Thyroid gland (tissue), 4 donors: ENCODE results near the gene TRIP4.

Experiments
- CTCF ChIP-seq, 6 experiments: fragments of 200-600 bp in 3 of 6; fragments of 450-650 bp in 3 of 6; sonication (generic) in 3 of 6; IDR thresholded peaks; one replicate each; pipeline ENCODE4 v1.5.1; 2016 to 2019; ENCODE audit warnings: antibody characterized with exemption in 6 of 6, mild to moderate bottlenecking in 2 of 6, inconsistent platforms in 1 of 6, moderate library complexity in 1 of 6
- POLR2A ChIP-seq, 2 donors: fragments of 450-650 bp; IDR thresholded peaks; one replicate each; pipeline ENCODE4 v1.6.1; 2017; ENCODE audit warnings: antibody characterized with exemption in 2 of 2, mild to moderate bottlenecking in 2 of 2, moderate library complexity in 1 of 2

DNA sequence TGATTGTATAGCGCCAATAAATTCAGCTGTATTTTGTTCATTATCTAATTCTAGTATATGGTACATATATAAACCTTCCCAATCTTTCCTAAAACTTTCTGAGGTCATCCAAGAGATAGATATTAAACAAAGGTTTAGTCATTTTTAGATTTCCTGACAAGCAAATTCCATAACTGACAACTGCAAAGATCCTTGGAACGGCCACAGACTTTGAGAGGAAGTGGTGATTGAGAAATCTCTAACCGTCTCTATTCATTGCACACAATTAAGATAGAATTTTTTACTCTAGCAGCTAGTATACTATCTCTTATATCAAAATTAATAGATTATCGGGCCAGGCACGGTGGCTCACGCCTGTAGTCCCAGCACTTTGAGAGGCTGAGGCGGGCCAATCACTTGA lies 36.4 kb upstream of the TRIP4 start:
- TF ChIP-seq POLR2A (IDR thresholded peaks at IDR 0.05) (no peak), CTCF (IDR thresholded peaks at IDR 0.05) (no peak)
